Skeletal muscle satellite cell (primary cell): ENCODE results near the gene ADCY1.

Experiments used
- H3K27me3 ChIP-seq: 2 replicates; pipeline ENCODE4 v1.7.0; 2013; ENCODE audit warnings: low read length; ENCODE audit not compliant: control insufficient read depth, insufficient read depth
- H3K36me3 ChIP-seq: 2 replicates; pipeline ENCODE4 v1.7.0; 2013; ENCODE audit warnings: mild to moderate bottlenecking, control low read depth, low read length; ENCODE audit not compliant: insufficient read depth
- H3K4me1 ChIP-seq: 2 replicates; pipeline ENCODE4 v1.7.0; 2013; ENCODE audit warnings: low read length; ENCODE audit not compliant: control insufficient read depth, insufficient read depth
- H3K4me2 ChIP-seq: 2 replicates; pipeline ENCODE4 v1.7.0; 2013; ENCODE audit warnings: mild to moderate bottlenecking, low read length
- H3K4me3 ChIP-seq: 2 replicates; pipeline ENCODE4 v1.7.0; 2013; ENCODE audit warnings: low read length
- H3K9ac ChIP-seq: 2 replicates; pipeline ENCODE4 v1.7.0; 2013; ENCODE audit warnings: mild to moderate bottlenecking, low read depth, low read length, moderate library complexity
- H3K9me3 ChIP-seq: replicated peaks from 2 replicates; pipeline ENCODE4 v1.7.0; 2013; ENCODE audit warnings: mild to moderate bottlenecking, control low read depth, low read length

ADCY1 gene

DNA sequence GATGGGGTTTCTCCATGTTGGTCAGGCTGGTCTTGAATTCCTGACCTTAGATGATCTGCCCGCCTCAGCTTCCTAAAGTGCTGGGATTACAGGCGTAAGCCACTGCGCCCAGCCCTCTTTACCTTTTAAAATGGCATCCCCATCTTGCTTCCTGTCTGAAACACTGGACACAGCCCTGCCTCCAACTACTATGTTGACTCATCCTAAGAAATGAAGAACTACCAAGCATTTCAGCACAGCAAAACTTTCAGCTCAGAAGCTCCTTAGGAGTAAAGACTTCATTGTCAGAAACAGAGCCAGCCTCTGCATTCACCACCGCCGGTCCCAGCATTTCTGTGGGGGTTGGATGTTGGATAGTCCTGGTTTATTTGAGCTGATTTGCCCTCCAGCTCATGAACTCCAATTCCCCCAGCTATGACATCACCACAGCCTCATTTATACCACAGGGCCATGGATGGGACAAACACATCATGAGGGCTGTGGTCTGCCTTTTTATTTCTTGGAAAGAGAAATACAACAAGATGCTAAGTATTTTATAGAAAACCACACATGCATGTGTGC, 123.5 kb downstream of the ADCY1 start:
- H3K4me3 ChIP-seq, result no peak overlapping the region
- H3K36me3 ChIP-seq, result no peaks in the 10 kb centered on the region

DNA sequence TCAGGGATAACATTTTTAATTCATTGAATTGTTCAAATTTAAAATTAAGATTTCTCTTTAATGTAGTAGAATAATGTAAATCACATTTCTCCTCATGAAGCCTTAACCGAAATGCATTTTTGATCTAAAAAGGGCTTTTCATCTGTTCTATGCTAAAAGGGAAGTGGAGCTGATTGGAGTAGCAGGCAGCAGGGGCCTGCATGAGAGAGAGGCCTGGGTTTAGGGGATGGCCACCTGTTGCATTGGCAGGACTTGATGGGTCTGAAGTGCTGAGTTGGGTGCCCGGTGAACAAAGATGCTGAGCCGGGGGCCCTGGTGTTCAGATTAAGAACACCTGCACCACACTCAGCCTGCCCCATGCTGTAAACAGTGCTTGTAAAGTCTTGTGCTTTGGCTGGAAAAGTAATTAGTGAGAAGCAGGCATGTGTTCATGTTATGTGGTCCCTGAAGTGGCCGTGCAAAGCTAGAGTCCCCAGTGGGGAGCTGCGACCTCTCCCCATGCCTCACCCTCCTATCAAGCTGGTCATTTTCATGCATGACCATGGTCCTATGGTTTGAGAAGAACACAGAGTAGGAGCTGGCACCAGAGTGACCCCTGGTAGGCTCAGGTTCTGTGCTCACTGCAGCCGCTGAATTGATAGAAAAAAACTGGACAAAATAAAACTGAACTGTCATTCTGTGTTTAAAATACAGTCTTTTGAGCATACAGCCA, 124.3 kb downstream of the ADCY1 start:
- H3K9ac ChIP-seq, result no peak overlapping the region
- no peaks in the 10 kb centered on the region for H3K36me3 ChIP-seq
- H3K4me1 ChIP-seq, result peaks cover 7% of the 10 kb centered on the region
- no peak overlapping the region for H3K4me2 ChIP-seq
- H3K4me3 ChIP-seq, result no peak overlapping the region
- H3K9me3 ChIP-seq, result no peaks in the 10 kb centered on the region
- H3K27me3 ChIP-seq, result peaks cover 29% of the 10 kb centered on the region

More for the DNA sequence above, 123.5 kb downstream of the ADCY1 start:
- Histone ChIP-seq H3K4me1 (peaks cover 7% of the 10 kb centered on the region), H3K9me3 (no peaks in the 10 kb centered on the region), H3K9ac (no peak overlapping the region), H3K4me2 (no peak overlapping the region), H3K27me3 (peaks cover 29% of the 10 kb centered on the region)

DNA sequence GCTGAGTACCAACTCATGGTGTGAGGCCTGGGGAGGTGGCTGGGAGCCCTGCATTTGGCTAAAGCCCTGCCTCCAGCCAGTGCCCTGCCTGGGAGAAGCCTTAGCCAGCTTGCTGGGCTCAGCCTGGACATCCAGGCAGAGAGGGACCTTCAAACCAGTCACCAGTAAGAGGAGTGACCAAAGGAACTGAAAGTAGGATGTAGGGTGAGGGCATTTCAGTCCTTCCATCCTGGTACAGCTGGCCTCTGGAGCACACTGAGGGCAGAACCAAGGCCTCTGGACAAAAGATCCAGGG, 124.8 kb downstream of the ADCY1 start:
- Histone ChIP-seq H3K36me3 (no peaks in the 10 kb centered on the region), H3K4me1 (peaks cover 7% of the 10 kb centered on the region), H3K4me3 (no peak overlapping the region), H3K9me3 (no peaks in the 10 kb centered on the region), H3K27me3 (peaks cover 29% of the 10 kb centered on the region), H3K4me2 (no peak overlapping the region), H3K9ac (no peak overlapping the region)

DNA sequence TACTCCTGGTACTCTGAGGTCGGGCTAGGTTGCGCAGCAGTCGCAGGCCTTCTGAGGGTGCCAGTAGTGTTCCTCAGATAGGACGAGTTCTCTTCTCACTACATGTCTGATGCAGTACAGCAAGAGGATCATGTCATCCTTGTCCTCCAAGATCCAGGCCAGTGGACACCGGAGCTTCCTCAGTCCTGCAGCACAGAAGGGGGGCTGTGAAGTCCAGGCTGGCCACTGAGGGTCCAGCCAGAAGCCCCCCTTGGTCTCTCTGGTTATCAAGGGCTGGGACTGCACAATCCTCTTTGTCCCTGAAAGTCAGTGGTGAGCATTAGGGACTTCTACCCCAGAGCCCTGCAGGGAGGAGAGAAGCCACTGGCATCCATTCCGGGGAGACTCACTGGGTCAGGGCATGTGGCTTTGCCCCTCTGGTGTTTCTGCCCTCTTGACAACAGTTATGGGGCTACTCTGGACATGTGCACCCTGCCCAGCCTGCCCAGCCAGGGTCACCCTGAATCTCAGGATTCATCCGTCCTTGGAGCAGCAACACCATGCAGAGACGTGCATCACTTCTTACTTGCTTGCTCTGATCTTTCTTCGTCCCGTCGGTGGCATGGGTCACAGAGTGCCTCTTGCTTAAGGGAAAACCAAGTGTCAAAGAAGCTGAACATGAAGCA, 125.7 kb downstream of the ADCY1 start:
- Histone ChIP-seq H3K27me3 (peaks cover 29% of the 10 kb centered on the region), H3K4me1 (peaks cover 7% of the 10 kb centered on the region), H3K4me2 (no peak overlapping the region), H3K9ac (no peak overlapping the region), H3K9me3 (no peaks in the 10 kb centered on the region), H3K4me3 (no peak overlapping the region), H3K36me3 (no peaks in the 10 kb centered on the region)

DNA sequence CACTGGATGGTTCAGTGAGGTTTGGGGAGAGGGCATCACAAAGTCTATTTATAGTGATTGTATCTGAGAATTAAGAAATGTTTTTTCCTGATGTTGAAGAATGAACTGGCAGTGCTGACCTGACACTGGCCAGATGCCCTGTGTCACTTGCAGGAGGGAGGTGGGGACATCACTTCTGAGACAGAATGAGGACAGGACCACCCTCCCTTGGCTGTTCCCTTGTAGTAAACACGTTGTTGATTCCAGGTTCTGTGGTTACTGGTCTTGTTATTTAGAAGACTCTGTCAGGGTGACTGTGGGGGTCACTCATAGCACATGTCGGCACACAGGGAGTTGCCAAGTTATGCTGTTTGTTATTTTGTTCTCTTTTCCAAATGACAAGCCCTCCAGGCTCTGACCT, 126.4 kb downstream of the ADCY1 start:
- H3K36me3 ChIP-seq, result no peaks in the 10 kb centered on the region
- no peak overlapping the region for H3K4me3 ChIP-seq
- H3K4me2 ChIP-seq, result no peak overlapping the region
- H3K27me3 ChIP-seq, result peaks cover 29% of the 10 kb centered on the region
- H3K4me1 ChIP-seq, result peaks cover 7% of the 10 kb centered on the region
- no peak overlapping the region for H3K9ac ChIP-seq
- H3K9me3 ChIP-seq, result no peaks in the 10 kb centered on the region

DNA sequence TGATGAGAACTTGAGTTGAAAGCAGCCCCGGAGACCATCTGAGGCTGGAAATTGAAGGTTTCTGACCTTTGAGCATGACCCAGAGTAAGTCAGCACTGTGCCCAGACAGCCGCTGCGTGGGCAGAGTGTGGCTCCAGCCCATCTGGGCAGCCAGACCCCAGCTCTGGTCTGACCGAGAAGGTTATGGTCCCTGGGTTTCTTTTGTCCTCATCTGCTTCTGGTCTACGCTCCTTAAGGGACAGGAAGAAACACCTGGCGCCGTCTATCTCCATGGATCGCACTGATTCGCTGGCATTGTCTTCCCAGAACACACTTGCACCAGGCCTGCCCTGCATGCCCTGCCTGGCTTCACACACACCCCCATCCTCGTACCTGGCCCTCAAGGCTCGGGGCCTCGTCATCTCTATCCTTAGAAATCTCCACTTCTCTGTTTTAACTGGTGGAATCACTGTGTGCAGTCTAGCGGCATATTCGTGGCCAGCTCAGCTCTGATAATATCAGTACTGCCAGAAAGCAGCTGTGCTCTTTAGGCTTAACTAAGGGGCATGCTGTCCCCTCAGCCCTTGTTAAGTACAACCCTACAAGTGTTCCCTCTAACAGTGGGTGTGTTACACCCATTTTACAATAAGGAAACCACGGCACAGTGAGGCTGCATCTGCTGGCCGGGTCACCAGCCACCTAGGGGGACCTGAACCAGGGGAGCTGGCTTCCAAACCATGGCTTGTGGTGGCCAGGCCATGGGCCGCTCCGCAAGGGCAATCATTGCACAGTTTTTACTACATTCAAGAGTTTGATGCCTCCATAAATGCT, 127.7 kb downstream of the ADCY1 start:
- Histone ChIP-seq H3K4me1 (peaks cover 7% of the 10 kb centered on the region), H3K27me3 (peaks cover 31% of the 10 kb centered on the region)

DNA sequence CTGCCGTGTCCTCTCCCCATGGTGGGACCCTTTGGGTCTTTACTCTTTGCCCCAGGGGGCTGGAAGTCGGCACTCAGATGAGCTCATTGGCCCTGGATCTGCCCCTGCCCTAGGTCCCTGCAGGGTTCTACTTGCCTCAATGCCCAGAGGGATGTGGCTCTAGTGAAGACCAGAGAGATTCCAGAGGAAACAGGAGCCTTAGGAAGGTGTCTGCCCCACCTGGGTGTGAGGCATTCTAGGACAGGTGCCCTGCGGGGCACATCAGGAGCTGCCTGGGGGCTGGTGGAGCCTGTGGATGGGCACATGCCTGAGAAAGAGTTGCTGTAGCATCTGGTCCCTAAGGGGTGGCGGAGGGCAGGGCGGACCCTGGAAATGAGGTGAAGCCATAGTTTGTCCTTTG, 128.6 kb downstream of the ADCY1 start:
- Histone ChIP-seq H3K4me3 (no peak overlapping the region), H3K9me3 (no peaks in the 10 kb centered on the region), H3K9ac (no peak overlapping the region), H3K36me3 (no peaks in the 10 kb centered on the region), H3K4me2 (no peak overlapping the region), H3K4me1 (peaks cover 7% of the 10 kb centered on the region), H3K27me3 (peaks cover 32% of the 10 kb centered on the region)

More for the DNA sequence above, 127.7 kb downstream of the ADCY1 start:
- Histone ChIP-seq H3K9ac (no peak overlapping the region), H3K4me3 (no peak overlapping the region), H3K4me2 (peak overlapping the region; percentile 28), H3K9me3 (no peaks in the 10 kb centered on the region), H3K36me3 (no peaks in the 10 kb centered on the region)

DNA sequence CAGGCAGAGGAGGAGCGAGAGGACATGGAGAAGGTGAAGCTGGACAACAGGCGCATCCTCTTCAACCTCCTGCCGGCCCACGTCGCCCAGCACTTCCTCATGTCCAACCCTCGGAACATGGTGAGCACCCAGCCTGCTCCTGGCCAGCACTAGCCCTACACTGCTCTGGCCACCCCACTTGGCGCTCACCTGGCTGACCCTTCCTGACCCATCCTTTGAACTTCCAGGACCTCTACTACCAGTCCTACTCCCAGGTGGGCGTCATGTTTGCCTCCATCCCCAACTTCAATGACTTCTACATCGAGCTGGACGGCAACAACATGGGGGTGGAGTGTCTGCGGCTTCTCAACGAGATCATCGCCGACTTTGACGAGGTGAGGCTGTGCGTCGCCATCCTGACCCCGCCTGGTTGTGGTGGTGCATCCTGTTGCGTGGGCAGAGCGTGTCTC, 129.2 kb downstream of the ADCY1 start:
- Histone ChIP-seq H3K4me2 (no peak overlapping the region), H3K4me1 (peaks cover 7% of the 10 kb centered on the region), H3K9ac (no peak overlapping the region), H3K27me3 (peaks cover 38% of the 10 kb centered on the region), H3K4me3 (no peak overlapping the region), H3K9me3 (no peaks in the 10 kb centered on the region), H3K36me3 (no peaks in the 10 kb centered on the region)

DNA sequence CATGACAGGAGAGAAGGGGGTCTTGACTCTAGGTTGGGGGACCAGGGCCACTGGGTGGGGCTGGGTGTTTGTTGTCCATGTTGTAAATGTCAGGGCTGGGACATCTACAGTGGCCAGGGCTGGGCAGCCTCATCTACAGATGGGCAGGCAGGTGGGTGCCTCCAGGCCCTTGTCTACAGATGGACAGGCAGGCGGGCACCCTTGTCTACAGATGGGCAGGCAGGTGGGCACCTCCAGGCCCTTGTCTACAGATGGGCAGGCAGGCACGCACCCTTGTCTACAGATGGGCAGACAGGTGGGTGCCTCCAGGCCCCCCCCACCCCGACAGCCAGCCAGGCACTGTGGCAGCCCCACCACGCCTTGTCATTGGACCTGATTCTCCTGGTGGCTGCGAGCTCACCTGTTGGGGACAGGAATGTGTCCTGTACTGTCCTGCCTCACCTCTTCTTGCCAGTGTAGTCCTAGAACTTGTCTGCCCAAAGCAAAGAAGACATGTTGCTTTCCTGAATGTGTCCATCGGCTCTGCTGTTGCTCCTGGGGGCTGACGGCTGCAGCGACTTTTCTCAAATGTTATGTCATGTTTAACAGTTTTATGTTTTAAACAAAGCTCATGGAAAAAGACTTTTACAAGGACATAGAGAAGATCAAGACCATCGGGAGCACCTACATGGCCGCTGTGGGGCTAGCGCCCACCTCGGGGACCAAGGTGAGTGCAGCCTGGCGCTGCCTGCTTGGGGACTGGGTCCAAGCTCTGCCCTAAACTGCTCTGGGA, 129.9 kb downstream of the ADCY1 start:
- Histone ChIP-seq H3K4me2 (no peak overlapping the region), H3K27me3 (peaks cover 46% of the 10 kb centered on the region), H3K4me1 (peaks cover 10% of the 10 kb centered on the region), H3K4me3 (no peak overlapping the region), H3K9ac (no peak overlapping the region), H3K9me3 (no peaks in the 10 kb centered on the region), H3K36me3 (no peaks in the 10 kb centered on the region)

DNA sequence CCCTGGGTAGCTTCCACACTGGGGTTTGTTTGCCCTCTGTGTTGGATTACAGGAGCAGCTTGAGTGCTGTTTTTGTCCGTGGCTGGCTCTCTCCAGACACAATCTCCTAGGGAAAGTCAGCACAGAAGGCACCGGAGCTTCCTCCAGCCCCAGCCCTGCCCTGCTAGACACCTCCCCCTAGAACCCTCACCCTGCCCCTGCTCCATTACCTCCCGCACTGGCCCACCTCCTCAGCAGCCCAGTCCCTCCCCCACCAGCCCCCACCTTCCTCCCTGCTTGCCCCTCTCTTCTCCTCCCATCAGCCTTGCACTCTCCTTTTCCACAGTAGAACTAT, 130.5 kb downstream of the ADCY1 start:
- H3K27me3 ChIP-seq, result peaks cover 49% of the 10 kb centered on the region
- no peak overlapping the region for H3K9ac ChIP-seq
- no peak overlapping the region for H3K4me2 ChIP-seq
- H3K9me3 ChIP-seq, result no peaks in the 10 kb centered on the region
- no peaks in the 10 kb centered on the region for H3K36me3 ChIP-seq
- no peak overlapping the region for H3K4me3 ChIP-seq
- H3K4me1 ChIP-seq, result peaks cover 15% of the 10 kb centered on the region
